OCI-LY1 (cell line): ENCODE data around the gene CDH4.

Source experiments
- CTCF ChIP-seq: fragments of 200-600 bp; sonication (generic), shearing (Covaris generic); IDR thresholded peaks from 2 replicates; pipeline ENCODE4 v1.5.1; 2017; ENCODE audit warnings: mild to moderate bottlenecking, antibody characterized with exemption, low read length, moderate library complexity, mixed read lengths
- EZH2 ChIP-seq: fragments of 200-600 bp; sonication (generic), shearing (Covaris generic); IDR thresholded peaks from 2 replicates; pipeline ENCODE4 v1.8.0; 2017; ENCODE audit warnings: borderline replicate concordance, mixed run types, mild to moderate bottlenecking, antibody characterized with exemption, low read length, moderate library complexity, mixed read lengths

- no peak for TF ChIP-seq CTCF
- no peak for TF ChIP-seq EZH2
These were observed 555.6 kb downstream of the CDH4 start for GRCh38 chr20:61807471-61808160.
